SIG-M5 treated with dmso at 0.1 percent for 504 hours (cell line): ENCODE measurements around the gene PRSS8.
A peak's percentile ranks its signal among the peaks of the same experiment; 100 is the strongest.

Experiments used
- DNase-seq: peaks from one replicate; lab custom pipeline; 2025; ENCODE audit not compliant: unreplicated experiment; lab: John Stamatoyannopoulos, UW

Gene PRSS8

GRCh38 chr16:31130336-31130891 lies 5.1 kb downstream of the PRSS8 start:
- no peak for DNase-seq

GRCh38 chr16:31129568-31130335 lies 5.8 kb downstream of the PRSS8 start:
- DNase-seq: no peak

GRCh38 chr16:31128711-31129567 lies 6.6 kb downstream of the PRSS8 start:
- peak; percentile 81 for DNase-seq

- DNase-seq: no peak
Measured at GRCh38 chr16:31127182-31127581, 8.3 kb downstream of the PRSS8 start.

GRCh38 chr16:31125844-31126243 lies 9.7 kb downstream of the PRSS8 start:
- no peak for DNase-seq

- DNase-seq: no peak
Measured at GRCh38 chr16:31120129-31120528, 15.4 kb downstream of the PRSS8 start.

- peak; percentile 69 for DNase-seq
Measured at GRCh38 chr16:31118223-31119155, 17.0 kb downstream of the PRSS8 start.

- peak; percentile 98 for DNase-seq
Measured at GRCh38 chr16:31117384-31118222, 17.9 kb downstream of the PRSS8 start, which contains the start of gene KAT8. Gene KAT8, plus strand, starts transcription at chr16:31117664. Its CDS starts 18 bp downstream, at chr16:31117682.

GRCh38 chr16:31114468-31114867 lies 21.1 kb downstream of the PRSS8 start:
- no peak for DNase-seq

- peak; percentile 66 for DNase-seq
Measured at GRCh38 chr16:31113121-31114120, 22.1 kb downstream of the PRSS8 start.

GRCh38 chr16:31112711-31113110 lies 22.8 kb downstream of the PRSS8 start:
- no peak for DNase-seq

GRCh38 chr16:31111881-31112466 lies 23.6 kb downstream of the PRSS8 start:
- no peak for DNase-seq

GRCh38 chr16:31110106-31111034 lies 25.2 kb downstream of the PRSS8 start:
- DNase-seq: no peak

- no peak for DNase-seq
Measured at GRCh38 chr16:31109622-31110021, 25.9 kb downstream of the PRSS8 start.

- peak; percentile 23 for DNase-seq
Measured at GRCh38 chr16:31108794-31109558, 26.6 kb downstream of the PRSS8 start.

GRCh38 chr16:31108035-31108793 lies 27.3 kb downstream of the PRSS8 start, which contains the start of gene BCKDK:
Gene BCKDK, plus strand, starts transcription at chr16:31108386. Its CDS starts 838 bp downstream, at chr16:31109224.
- DNase-seq: peak; percentile 70
